Measurements from ENCODE around the gene CFAP77.

The CFAP77 gene

DNA sequence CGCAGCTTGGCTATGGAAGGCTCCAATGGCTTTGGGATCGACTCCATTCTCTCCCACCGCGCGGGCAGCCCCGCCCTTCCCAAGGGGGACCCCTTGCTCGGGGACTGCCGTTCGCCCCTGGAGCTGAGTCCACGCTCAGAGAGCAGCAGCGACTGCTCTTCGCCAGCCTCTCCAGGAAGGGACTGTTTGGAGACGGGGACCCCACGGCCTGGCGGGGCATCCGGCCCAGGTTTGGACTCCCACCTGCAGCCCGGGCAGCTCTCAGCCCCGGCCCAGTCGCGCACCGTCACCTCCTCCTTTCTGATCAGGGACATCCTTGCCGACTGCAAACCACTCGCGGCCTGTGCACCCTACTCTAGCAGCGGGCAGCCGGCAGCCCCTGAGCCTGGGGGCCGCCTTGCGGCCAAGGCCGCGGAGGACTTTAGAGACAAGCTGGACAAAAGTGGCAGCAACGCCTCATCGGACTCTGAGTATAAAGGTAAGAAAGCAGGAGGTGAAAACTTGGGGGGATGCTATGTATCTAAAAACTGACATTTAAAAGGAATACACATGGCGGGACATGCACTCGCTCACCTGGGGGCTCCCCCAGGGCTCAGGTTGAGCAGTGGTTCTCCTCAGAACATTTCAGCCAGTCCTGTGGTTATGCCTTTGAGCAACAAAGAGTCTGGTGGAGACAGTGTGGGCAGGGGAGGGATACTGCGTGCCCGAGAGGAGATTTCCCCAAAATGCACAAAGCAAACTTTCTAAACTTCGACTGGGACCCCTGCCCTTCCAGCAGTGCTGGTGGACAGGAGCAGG is 173.0 kb downstream of the CFAP77 start:
- DNase-seq = no peak
- Histone ChIP-seq H3K56ac (ENCODE audit: low read length) (no peak overlapping the region), H3K27ac (ENCODE audit: low read depth, low read length) (no peak overlapping the region), H3K79me1 (ENCODE audit: low read length) (no peaks in the 10 kb centered on the region), H3K4me3 (ENCODE audit: low read length) (no peak overlapping the region), H3K79me2 (ENCODE audit: control insufficient read depth, insufficient read depth, low read length) (no peaks in the 10 kb centered on the region), H4K8ac (ENCODE audit: low read depth, low read length) (no peak overlapping the region), H3K36me3 (ENCODE audit: control insufficient read depth, insufficient read depth, low read length) (no peaks in the 10 kb centered on the region), H4K5ac (ENCODE audit: low read length) (no peak overlapping the region), H3K4me1 (ENCODE audit: control insufficient read depth, low read depth, low read length) (no peaks in the 10 kb centered on the region), H2BK5ac (ENCODE audit: low read length) (no peak overlapping the region), H2BK15ac (replicated peaks; ENCODE audit: low read depth) (no peak overlapping the region), H3K4me2 (ENCODE audit: low read length) (no peak overlapping the region), H3K18ac (ENCODE audit: low read length) (no peak overlapping the region), H3K23ac (ENCODE audit: low read length) (no peak overlapping the region), H3K9ac (ENCODE audit: low read length) (no peak overlapping the region), H2BK120ac (ENCODE audit: low read depth, low read length) (no peak overlapping the region), H3K4ac (ENCODE audit: low read depth, low read length) (no peak overlapping the region), H3K27me3 (ENCODE audit: insufficient read depth, low read length, poor library complexity) (peaks cover 90% of the 10 kb centered on the region), H2AK5ac (ENCODE audit: low read length) (no peak overlapping the region)
- WGBS (ENCODE audit: extremely low coverage, insufficient coverage, low lambda C conversion rate) = no CpG with 5 or more reads among the region's 37 CpGs

DNA sequence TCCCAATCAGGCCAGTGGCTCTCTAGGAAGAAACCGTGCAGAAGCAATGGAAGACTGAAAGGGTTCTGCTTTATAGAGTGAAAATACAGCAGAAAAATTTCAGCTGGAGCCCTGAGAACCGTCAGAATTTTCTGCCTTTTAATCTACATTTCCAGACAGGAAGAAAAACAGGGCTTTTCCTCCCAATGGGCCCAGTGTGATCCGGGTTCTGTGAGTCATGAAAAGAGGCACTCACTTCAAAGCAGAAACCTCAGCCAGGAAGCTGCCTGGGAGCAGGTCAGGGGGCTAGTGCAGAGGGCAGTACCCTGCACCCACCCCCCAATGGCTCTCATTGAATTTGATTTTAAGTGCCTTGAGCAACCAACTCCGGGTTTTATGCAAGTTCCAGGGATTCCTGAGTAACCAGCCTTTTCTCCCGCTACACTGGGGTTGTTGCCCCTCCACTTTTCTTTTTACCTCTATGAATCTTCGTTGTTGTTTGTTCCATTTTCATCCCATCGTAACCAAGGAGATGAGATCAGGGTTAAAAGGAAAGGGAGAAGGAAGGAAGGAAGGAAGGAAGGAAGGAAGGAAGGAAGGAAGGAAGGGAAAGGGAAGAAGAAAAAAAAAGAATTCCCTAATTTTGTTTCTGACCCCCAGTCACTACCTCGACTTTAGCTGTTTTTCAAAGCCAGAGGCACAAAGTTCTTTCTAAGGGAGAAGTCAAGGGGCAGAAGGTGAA is 173.7 kb downstream of the CFAP77 start:
- no CpG with 5 or more reads among the region's 8 CpGs for WGBS (ENCODE audit: extremely low coverage, insufficient coverage, low lambda C conversion rate)

GRCh38 chr9:132584601-132585560 is 174.9 kb downstream of the CFAP77 start:
- Histone ChIP-seq H3K23ac (ENCODE audit: low read length) (no peak overlapping the region), H4K5ac (ENCODE audit: low read length) (no peak overlapping the region), H2BK5ac (ENCODE audit: low read length) (no peak overlapping the region), H3K18ac (ENCODE audit: low read length) (no peak overlapping the region), H2BK120ac (ENCODE audit: low read depth, low read length) (no peak overlapping the region), H3K79me1 (ENCODE audit: low read length) (no peaks in the 10 kb centered on the region), H3K36me3 (ENCODE audit: control insufficient read depth, insufficient read depth, low read length) (no peaks in the 10 kb centered on the region), H3K79me2 (ENCODE audit: control insufficient read depth, insufficient read depth, low read length) (no peaks in the 10 kb centered on the region), H2BK15ac (replicated peaks; ENCODE audit: low read depth) (no peak overlapping the region), H3K56ac (ENCODE audit: low read length) (no peak overlapping the region), H2AK5ac (ENCODE audit: low read length) (no peak overlapping the region), H3K4me3 (ENCODE audit: low read length) (no peak overlapping the region), H4K8ac (ENCODE audit: low read depth, low read length) (no peak overlapping the region), H3K9ac (ENCODE audit: low read length) (no peak overlapping the region), H3K27me3 (ENCODE audit: insufficient read depth, low read length, poor library complexity) (peaks cover 92% of the 10 kb centered on the region), H3K4me2 (ENCODE audit: low read length) (no peak overlapping the region), H3K27ac (ENCODE audit: low read depth, low read length) (no peak overlapping the region), H3K4ac (ENCODE audit: low read depth, low read length) (no peak overlapping the region), H3K4me1 (ENCODE audit: control insufficient read depth, low read depth, low read length) (no peaks in the 10 kb centered on the region)
- WGBS (ENCODE audit: extremely low coverage, insufficient coverage, low lambda C conversion rate) = no CpG with 5 or more reads among the region's 30 CpGs
- DNase-seq = peak; percentile 70

More for the DNA sequence above, 173.7 kb downstream of the CFAP77 start:
- Histone ChIP-seq H3K56ac (ENCODE audit: low read length) (no peak overlapping the region), H3K79me1 (ENCODE audit: low read length) (no peaks in the 10 kb centered on the region), H2BK5ac (ENCODE audit: low read length) (no peak overlapping the region), H2BK15ac (replicated peaks; ENCODE audit: low read depth) (no peak overlapping the region), H3K4ac (ENCODE audit: low read depth, low read length) (no peak overlapping the region), H3K4me3 (ENCODE audit: low read length) (no peak overlapping the region), H3K79me2 (ENCODE audit: control insufficient read depth, insufficient read depth, low read length) (no peaks in the 10 kb centered on the region), H3K36me3 (ENCODE audit: control insufficient read depth, insufficient read depth, low read length) (no peaks in the 10 kb centered on the region), H4K5ac (ENCODE audit: low read length) (no peak overlapping the region), H3K23ac (ENCODE audit: low read length) (no peak overlapping the region), H3K4me1 (ENCODE audit: control insufficient read depth, low read depth, low read length) (no peaks in the 10 kb centered on the region), H3K27ac (ENCODE audit: low read depth, low read length) (no peak overlapping the region), H3K4me2 (ENCODE audit: low read length) (no peak overlapping the region), H3K27me3 (ENCODE audit: insufficient read depth, low read length, poor library complexity) (peaks cover 90% of the 10 kb centered on the region), H2AK5ac (ENCODE audit: low read length) (no peak overlapping the region), H3K9ac (ENCODE audit: low read length) (no peak overlapping the region), H2BK120ac (ENCODE audit: low read depth, low read length) (no peak overlapping the region), H3K18ac (ENCODE audit: low read length) (no peak overlapping the region), H4K8ac (ENCODE audit: low read depth, low read length) (no peak overlapping the region)
- DNase-seq = no peak

GRCh38 chr9:132585954-132586829 is 176.2 kb downstream of the CFAP77 start:
- no peak overlapping the region for H3K18ac ChIP-seq (ENCODE audit: low read length)
- H3K27ac ChIP-seq (ENCODE audit: low read depth, low read length) = no peak overlapping the region
- WGBS (ENCODE audit: extremely low coverage, insufficient coverage, low lambda C conversion rate) = no CpG with 5 or more reads among the region's 42 CpGs
- H3K79me2 ChIP-seq (ENCODE audit: control insufficient read depth, insufficient read depth, low read length) = no peaks in the 10 kb centered on the region
- H3K4me1 ChIP-seq (ENCODE audit: control insufficient read depth, low read depth, low read length) = peaks cover 3% of the 10 kb centered on the region
- no peak overlapping the region for H3K4me3 ChIP-seq (ENCODE audit: low read length)
- H3K4ac ChIP-seq (ENCODE audit: low read depth, low read length) = no peak overlapping the region
- no peak for DNase-seq
- H3K9ac ChIP-seq (ENCODE audit: low read length) = no peak overlapping the region
- no peaks in the 10 kb centered on the region for H3K79me1 ChIP-seq (ENCODE audit: low read length)
- peaks cover 91% of the 10 kb centered on the region for H3K27me3 ChIP-seq (ENCODE audit: insufficient read depth, low read length, poor library complexity)
- H2BK15ac ChIP-seq (replicated peaks; ENCODE audit: low read depth) = no peak overlapping the region
- no peak overlapping the region for H3K23ac ChIP-seq (ENCODE audit: low read length)
- H3K4me2 ChIP-seq (ENCODE audit: low read length) = no peak overlapping the region
- no peak overlapping the region for H2BK120ac ChIP-seq (ENCODE audit: low read depth, low read length)
- H4K5ac ChIP-seq (ENCODE audit: low read length) = no peak overlapping the region
- no peak overlapping the region for H2BK5ac ChIP-seq (ENCODE audit: low read length)
- no peaks in the 10 kb centered on the region for H3K36me3 ChIP-seq (ENCODE audit: control insufficient read depth, insufficient read depth, low read length)
- no peak overlapping the region for H2AK5ac ChIP-seq (ENCODE audit: low read length)
- no peak overlapping the region for H4K8ac ChIP-seq (ENCODE audit: low read depth, low read length)
- H3K56ac ChIP-seq (ENCODE audit: low read length) = no peak overlapping the region
